Left hindlimb (tissue), 1 donor: Measurements from ENCODE around the gene ATP6AP1.

ENCODE experiments used
- DNase-seq: peaks from one replicate; pipeline ENCODE4 v3.0.0-alpha.2; 2018

The ATP6AP1 gene

GRCh38 chrX:154473683-154474082, 45.2 kb downstream of the ATP6AP1 start:
- DNase-seq, result no peak

- no peak for DNase-seq
Observed at GRCh38 chrX:154476821-154477220, 48.3 kb downstream of the ATP6AP1 start.

- no peak for DNase-seq
Observed at GRCh38 chrX:154477891-154478477, 49.5 kb downstream of the ATP6AP1 start.

- DNase-seq, result peak; percentile 93
Observed at GRCh38 chrX:154478728-154479622, 50.5 kb downstream of the ATP6AP1 start, which contains the start of gene LAGE3. Gene LAGE3, minus strand, starts transcription at chrX:154479281. Its CDS starts 366 bp downstream, at chrX:154478915.

GRCh38 chrX:154481195-154481594, 52.7 kb downstream of the ATP6AP1 start:
- no peak for DNase-seq

GRCh38 chrX:154481911-154482601, 53.6 kb downstream of the ATP6AP1 start:
- no peak for DNase-seq

GRCh38 chrX:154482786-154483185, 54.3 kb downstream of the ATP6AP1 start:
- DNase-seq, result no peak

- no peak for DNase-seq
Observed at GRCh38 chrX:154483325-154483724, 54.8 kb downstream of the ATP6AP1 start.

- no peak for DNase-seq
Observed at GRCh38 chrX:154484255-154485149, 56.0 kb downstream of the ATP6AP1 start.

- DNase-seq, result no peak
Observed at GRCh38 chrX:154485150-154486051, 56.9 kb downstream of the ATP6AP1 start.

- DNase-seq, result no peak
Observed at GRCh38 chrX:154486052-154486395, 57.5 kb downstream of the ATP6AP1 start.
